Neutrophil (primary cell): ENCODE measurements around the gene GRM1.

ENCODE experiments used
- H3K27ac ChIP-seq: fragments of 200-600 bp; sonication (generic); 2 replicates; pipeline ENCODE4 v1.5.1; 2016; ENCODE audit warnings: mild to moderate bottlenecking, moderate library complexity
- H3K27me3 ChIP-seq: fragments of 200-600 bp; sonication (generic); 2 replicates; pipeline ENCODE4 v1.6.0; 2016; ENCODE audit warnings: mild to moderate bottlenecking
- H3K36me3 ChIP-seq: fragments of 200-600 bp; sonication (generic); 2 replicates; pipeline ENCODE4 v1.5.1; 2017
- H3K4me1 ChIP-seq, 2 experiments: fragments of 200-600 bp in 1 of 2; sonication (generic) in 1 of 2; 1 replicate in 1 of 2; 2 replicates in 1 of 2; pipeline versions ENCODE4 v1.5.1 to v1.6.1; 2013 to 2016; ENCODE audit warnings: low read depth in 1 of 2, low read length in 1 of 2, mild to moderate bottlenecking in 1 of 2, moderate library complexity in 1 of 2; ENCODE audit not compliant: control insufficient read depth in 1 of 2, insufficient read depth in 1 of 2
- H3K4me3 ChIP-seq, 2 experiments: fragments of 200-600 bp in 1 of 2; sonication (generic) in 1 of 2; 1 replicate in 1 of 2; 2 replicates in 1 of 2; pipeline ENCODE4 v1.5.1; 2013 to 2016; ENCODE audit warnings: low read depth in 1 of 2, low read length in 1 of 2, mild to moderate bottlenecking in 1 of 2, moderate library complexity in 1 of 2
- H3K9me3 ChIP-seq: fragments of 200-600 bp; sonication (generic); 2 replicates; pipeline ENCODE4 v1.5.1; 2016
- CTCF ChIP-seq: fragments of 200-600 bp; sonication (generic); IDR thresholded peaks from 2 replicates; pipeline ENCODE4 v1.5.1; 2016; ENCODE audit warnings: antibody characterized with exemption

GRM1 gene

GRCh38 chr6:146282837-146283236, 254.0 kb downstream of the GRM1 start:
- TF ChIP-seq CTCF: no peak
- no peaks in the 10 kb centered on the region for H3K36me3 ChIP-seq
- no peak overlapping the region for H3K4me3 ChIP-seq
- H3K9me3 ChIP-seq: no peaks in the 10 kb centered on the region
- no peaks in the 10 kb centered on the region for H3K4me1 ChIP-seq
- no peak overlapping the region for H3K27ac ChIP-seq
- no peaks in the 10 kb centered on the region for H3K27me3 ChIP-seq

GRCh38 chr6:146284311-146284710, 255.4 kb downstream of the GRM1 start:
- no peak for TF ChIP-seq CTCF
- Histone ChIP-seq H3K27me3 (no peaks in the 10 kb centered on the region), H3K9me3 (no peaks in the 10 kb centered on the region), H3K27ac (no peak overlapping the region), H3K4me3 (no peak overlapping the region), H3K4me1 (no peaks in the 10 kb centered on the region), H3K36me3 (no peaks in the 10 kb centered on the region)

GRCh38 chr6:146286961-146287360, 258.1 kb downstream of the GRM1 start:
- Histone ChIP-seq H3K9me3 (no peaks in the 10 kb centered on the region), H3K27ac (no peak overlapping the region), H3K27me3 (no peaks in the 10 kb centered on the region), H3K36me3 (no peaks in the 10 kb centered on the region), H3K4me1 (no peaks in the 10 kb centered on the region), H3K4me3 (no peak overlapping the region)
- no peak for TF ChIP-seq CTCF

GRCh38 chr6:146287691-146288369, 259.0 kb downstream of the GRM1 start:
- H3K27ac ChIP-seq: no peak overlapping the region
- TF ChIP-seq CTCF: no peak
- no peaks in the 10 kb centered on the region for H3K36me3 ChIP-seq
- H3K27me3 ChIP-seq: no peaks in the 10 kb centered on the region
- no peak overlapping the region for H3K4me3 ChIP-seq
- H3K9me3 ChIP-seq: no peaks in the 10 kb centered on the region
- H3K4me1 ChIP-seq: no peaks in the 10 kb centered on the region

GRCh38 chr6:146289816-146290588, 261.1 kb downstream of the GRM1 start:
- no peak for TF ChIP-seq CTCF
- H3K4me1 ChIP-seq: no peaks in the 10 kb centered on the region
- no peak overlapping the region for H3K4me3 ChIP-seq
- H3K36me3 ChIP-seq: no peaks in the 10 kb centered on the region
- H3K9me3 ChIP-seq: no peaks in the 10 kb centered on the region
- no peaks in the 10 kb centered on the region for H3K27me3 ChIP-seq
- H3K27ac ChIP-seq: no peak overlapping the region
